HepG2 (cell line): ENCODE data around the gene ZNF214. TPM values are rescaled to one million over a fixed set of nuclear protein-coding genes. Genes with fewer than 3 reads are reported as not detected.

ENCODE experiments used
- CBX1 ChIP-seq: IDR thresholded peaks from one replicate; pipeline ENCODE4 v1.6.1; 2016; ENCODE audit warnings: antibody characterized with exemption, low read depth
- CCDC6 ChIP-seq: sonication (generic); formaldehyde crosslinking; IDR thresholded peaks from 2 replicates; pipeline ENCODE4 v1.8.1; 2022; ENCODE audit warnings: mild to moderate bottlenecking, missing genetic modification reagents, moderate library complexity
- CHD2 ChIP-seq: IDR thresholded peaks from 2 replicates; pipeline ENCODE4 v1.6.1; 2011; ENCODE audit warnings: low read depth, low read length, improper control_type of control experiment
- FOXA3 ChIP-seq: IDR thresholded peaks from 2 replicates; pipeline ENCODE4 v1.6.1; 2016; ENCODE audit warnings: missing genetic modification reagents, missing compliant biosample characterization
- FOXO1 ChIP-seq: sonication (generic); formaldehyde crosslinking; IDR thresholded peaks from 2 replicates; pipeline ENCODE4 v1.4.0; 2020; ENCODE audit warnings: missing genetic modification reagents
- GABPA ChIP-seq, 2 experiments: IDR thresholded peaks; 2 replicates each; pipeline ENCODE4 v1.6.1; 2011 to 2016; ENCODE audit warnings: low read depth in 2 of 2, low read length in 1 of 2, missing biosample characterization in 1 of 2, missing genetic modification characterization in 1 of 2
- HNRNPUL1 ChIP-seq: fragments of 200-400 bp; formaldehyde crosslinking; IDR thresholded peaks from 2 replicates; pipeline ENCODE4 v1.6.1; 2017; ENCODE audit warnings: low read depth, mild to moderate bottlenecking, low read length, moderate library complexity
- KDM4B ChIP-seq: sonication (generic); formaldehyde crosslinking; IDR thresholded peaks from 2 replicates; pipeline ENCODE4 v1.4.0; 2020; ENCODE audit warnings: missing genetic modification reagents
- MYPOP ChIP-seq: sonication (generic); formaldehyde crosslinking; IDR thresholded peaks from 2 replicates; pipeline ENCODE4 v1.8.1; 2023; ENCODE audit warnings: mild to moderate bottlenecking, moderate library complexity, missing genetic modification reagents
- NCOA2 ChIP-seq: sonication (generic); formaldehyde crosslinking; IDR thresholded peaks from 2 replicates; pipeline ENCODE4 v1.8.0; 2022; ENCODE audit warnings: inconsistent platforms
- NFKB2 ChIP-seq: sonication (generic); formaldehyde crosslinking; IDR thresholded peaks from 2 replicates; pipeline ENCODE4 v1.4.0; 2020; ENCODE audit warnings: missing genetic modification reagents, borderline replicate concordance
- POLR2AphosphoS5 ChIP-seq: IDR thresholded peaks from 2 replicates; pipeline ENCODE4 v1.6.1; 2012; ENCODE audit warnings: low read depth, low read length
- POLR2G ChIP-seq: fragments of 200-400 bp; formaldehyde crosslinking; IDR thresholded peaks from 2 replicates; pipeline ENCODE4 v1.6.1; 2018; ENCODE audit warnings: mild to moderate bottlenecking, low read depth, low read length, moderate library complexity
- RFXAP ChIP-seq: sonication (generic); formaldehyde crosslinking; IDR thresholded peaks from 2 replicates; pipeline ENCODE4 v1.4.0; 2020; ENCODE audit warnings: missing genetic modification reagents, borderline replicate concordance
- SOX6 ChIP-seq, 2 experiments: fragments of 450-650 bp in 1 of 2; sonication (generic) in 1 of 2; formaldehyde crosslinking in 1 of 2; IDR thresholded peaks; 2 replicates each; pipeline versions ENCODE4 v1.4.0 to v1.6.1; 2017 to 2020; ENCODE audit warnings: antibody characterized with exemption in 1 of 2, mild to moderate bottlenecking in 1 of 2, missing genetic modification reagents in 1 of 2
- TFAP4 ChIP-seq: sonication (generic); IDR thresholded peaks from 2 replicates; pipeline ENCODE4 v1.6.1; 2016; ENCODE audit warnings: low read depth, borderline replicate concordance
- TFDP1 ChIP-seq: IDR thresholded peaks from 2 replicates; pipeline ENCODE4 v1.6.1; 2016; ENCODE audit warnings: missing compliant biosample characterization, missing genetic modification reagents, borderline replicate concordance
- YEATS2 ChIP-seq: sonication (generic); formaldehyde crosslinking; IDR thresholded peaks from 2 replicates; pipeline ENCODE4 v1.4.0; 2020; ENCODE audit warnings: missing genetic modification reagents, borderline replicate concordance
- ZNF225 ChIP-seq: sonication (generic); formaldehyde crosslinking; IDR thresholded peaks from 2 replicates; pipeline ENCODE4 v1.4.0; 2020; ENCODE audit warnings: mild to moderate bottlenecking, missing genetic modification reagents
- ZNF264 ChIP-seq: sonication (generic); formaldehyde crosslinking; IDR thresholded peaks from 2 replicates; pipeline ENCODE4 v1.4.0; 2020; ENCODE audit warnings: missing genetic modification reagents
- ZNF430 ChIP-seq: sonication (generic); formaldehyde crosslinking; IDR thresholded peaks from 2 replicates; pipeline ENCODE4 v1.9.0; 2021; ENCODE audit warnings: mild to moderate bottlenecking, missing genetic modification reagents
- ZNF724P ChIP-seq: sonication (generic); formaldehyde crosslinking; IDR thresholded peaks from 2 replicates; pipeline ENCODE4 v1.8.0; 2022; ENCODE audit warnings: missing genetic modification reagents, borderline replicate concordance
- polyA plus RNA-seq, 8 experiments: library from polyadenylated mRNA; depleted of rRNA in 3 of 8; stranded (reverse) in 7 of 8; unstranded in 1 of 8; fragments of >200 nt; fragmentation: Illumina TruSeq in 4 of 8; extraction: Trizol in 4 of 8; gene quantifications; 2 replicates each; pipeline versions ENCODE4 v1.2.1 to v1.2.3, GENCODE V29; 2011 to 2016; ENCODE audit warnings: low read depth in 4 of 8, missing spikeins in 1 of 8, mixed read lengths in 1 of 8; ENCODE audit not compliant: insufficient read depth in 1 of 8
- total RNA-seq, 5 experiments: library from RNA; depleted of rRNA; stranded (reverse); fragments of >200 nt; fragmentation: Illumina TruSeq; extraction: Trizol; gene quantifications; 2 replicates each; pipeline ENCODE4 v1.2.3, GENCODE V29; 2016; ENCODE audit warnings: low read depth in 1 of 5
- TF ChIP-seq, protein P1 (sequence below): sonication (generic); formaldehyde crosslinking; IDR thresholded peaks from 2 replicates; pipeline ENCODE4 v1.5.1; 2020; ENCODE audit warnings: mild to moderate bottlenecking, missing genetic modification reagents, moderate library complexity

ZNF214 gene
- total and polyA plus RNA-seq, 2 of the 13 experiments (the other 11 are each of a cell fraction or from before 2014, with no cell fraction given): 0.28 to 1.9 TPM

DNA sequence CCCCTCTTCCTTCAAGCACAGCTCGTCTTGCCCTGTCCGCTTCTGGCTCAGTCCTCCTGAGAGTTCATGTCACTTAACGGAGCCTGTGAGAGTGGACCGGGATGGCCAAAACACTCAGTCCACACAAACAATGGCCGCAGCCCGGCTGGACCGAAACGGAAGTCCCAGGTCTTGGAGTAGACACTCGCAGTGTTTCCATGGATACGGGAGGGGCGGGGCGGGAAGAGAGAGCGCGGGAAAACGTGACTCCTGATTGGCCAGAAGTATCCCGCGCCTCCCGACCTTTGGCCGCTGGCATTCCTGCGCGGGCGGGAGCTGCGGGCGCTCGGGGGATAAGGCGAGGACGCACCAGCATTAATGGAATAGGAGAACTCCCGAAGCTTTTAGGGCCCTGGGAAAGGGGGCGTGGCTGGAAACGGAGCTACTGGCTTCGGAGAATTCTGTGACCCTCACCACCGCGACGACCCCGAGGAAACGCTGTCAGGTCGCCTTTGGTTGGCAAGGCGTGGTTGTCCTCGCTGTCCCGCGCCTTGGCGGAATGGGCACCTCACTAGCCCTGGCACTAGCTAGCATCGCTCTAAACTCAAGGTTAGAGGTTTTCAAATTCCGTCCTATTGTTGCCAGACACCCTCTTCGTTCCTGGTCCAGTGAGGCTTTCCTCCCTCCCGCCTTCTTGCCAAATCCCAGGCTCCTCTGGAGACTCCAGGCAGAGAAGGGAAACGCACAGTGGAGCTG, at the start of gene ZNF214, which contains the start of gene NLRP14 (continued):
- 0 out of 2 replicates have a peak, but pooled peaks have one; percentile 26 for TF ChIP-seq ZNF430 (CRISPR knock-in tag)
- TF ChIP-seq, protein P1, sequence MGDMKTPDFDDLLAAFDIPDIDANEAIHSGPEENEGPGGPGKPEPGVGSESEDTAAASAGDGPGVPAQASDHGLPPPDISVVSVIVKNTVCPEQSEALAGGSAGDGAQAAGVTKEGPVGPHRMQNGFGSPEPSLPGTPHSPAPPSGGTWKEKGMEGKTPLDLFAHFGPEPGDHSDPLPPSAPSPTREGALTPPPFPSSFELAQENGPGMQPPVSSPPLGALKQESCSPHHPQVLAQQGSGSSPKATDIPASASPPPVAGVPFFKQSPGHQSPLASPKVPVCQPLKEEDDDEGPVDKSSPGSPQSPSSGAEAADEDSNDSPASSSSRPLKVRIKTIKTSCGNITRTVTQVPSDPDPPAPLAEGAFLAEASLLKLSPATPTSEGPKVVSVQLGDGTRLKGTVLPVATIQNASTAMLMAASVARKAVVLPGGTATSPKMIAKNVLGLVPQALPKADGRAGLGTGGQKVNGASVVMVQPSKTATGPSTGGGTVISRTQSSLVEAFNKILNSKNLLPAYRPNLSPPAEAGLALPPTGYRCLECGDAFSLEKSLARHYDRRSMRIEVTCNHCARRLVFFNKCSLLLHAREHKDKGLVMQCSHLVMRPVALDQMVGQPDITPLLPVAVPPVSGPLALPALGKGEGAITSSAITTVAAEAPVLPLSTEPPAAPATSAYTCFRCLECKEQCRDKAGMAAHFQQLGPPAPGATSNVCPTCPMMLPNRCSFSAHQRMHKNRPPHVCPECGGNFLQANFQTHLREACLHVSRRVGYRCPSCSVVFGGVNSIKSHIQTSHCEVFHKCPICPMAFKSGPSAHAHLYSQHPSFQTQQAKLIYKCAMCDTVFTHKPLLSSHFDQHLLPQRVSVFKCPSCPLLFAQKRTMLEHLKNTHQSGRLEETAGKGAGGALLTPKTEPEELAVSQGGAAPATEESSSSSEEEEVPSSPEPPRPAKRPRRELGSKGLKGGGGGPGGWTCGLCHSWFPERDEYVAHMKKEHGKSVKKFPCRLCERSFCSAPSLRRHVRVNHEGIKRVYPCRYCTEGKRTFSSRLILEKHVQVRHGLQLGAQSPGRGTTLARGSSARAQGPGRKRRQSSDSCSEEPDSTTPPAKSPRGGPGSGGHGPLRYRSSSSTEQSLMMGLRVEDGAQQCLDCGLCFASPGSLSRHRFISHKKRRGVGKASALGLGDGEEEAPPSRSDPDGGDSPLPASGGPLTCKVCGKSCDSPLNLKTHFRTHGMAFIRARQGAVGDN: peak; percentile 86
- 0 out of 2 replicates have a peak, but pooled peaks have one; percentile 25 for TF ChIP-seq ZNF264 (CRISPR knock-in tag)
- TF ChIP-seq ZNF724P (CRISPR knock-in tag): peak; percentile 33; the same call in 1 of the 2 replicates
- TF ChIP-seq RFXAP: peak; percentile 43; the same call in 1 of the 2 replicates
- no peak for TF ChIP-seq HNRNPUL1
- TF ChIP-seq NCOA2 (CRISPR knock-in tag): no peak
- peak; percentile 54; the same call in 1 of the 2 replicates for TF ChIP-seq POLR2AphosphoS5
- TF ChIP-seq SOX6 (IDR thresholded peaks at IDR 0.05): no peak
- peak; percentile 20; the same call in 1 of the 2 replicates for TF ChIP-seq SOX6 (CRISPR knock-in tag; IDR thresholded peaks at IDR 0.05)
- TF ChIP-seq ZNF225: no peak
- peak; percentile 86 for TF ChIP-seq CBX1
- peak; percentile 40; the same call in 1 of the 2 replicates for TF ChIP-seq GABPA (IDR thresholded peaks at IDR 0.05; ENCODE audit: low read depth, low read length)
- peak; percentile 87 for TF ChIP-seq GABPA (CRISPR knock-in tag; IDR thresholded peaks at IDR 0.05; ENCODE audit: low read depth)
- no peak for TF ChIP-seq KDM4B (CRISPR knock-in tag)
- TF ChIP-seq CHD2: no peak
- peak; percentile 49; the same call in 1 of the 2 replicates for TF ChIP-seq YEATS2 (CRISPR knock-in tag)
- no peak for TF ChIP-seq TFAP4
- 0 out of 2 replicates have a peak, but pooled peaks have one; percentile 30 for TF ChIP-seq MYPOP (CRISPR knock-in tag)
- 0 out of 2 replicates have a peak, but pooled peaks have one; percentile 23 for TF ChIP-seq FOXA3 (CRISPR knock-in tag)
- no peak for TF ChIP-seq FOXO1 (CRISPR knock-in tag)
- TF ChIP-seq POLR2G: peak; percentile 63
- TF ChIP-seq NFKB2 (CRISPR knock-in tag): peak; percentile 77; the same call in 1 of the 2 replicates
- TF ChIP-seq CCDC6 (CRISPR knock-in tag): no peak
- TF ChIP-seq TFDP1 (CRISPR knock-in tag): peak; percentile 98
